ENCODE measurements around the gene DSTYK.

DNA sequence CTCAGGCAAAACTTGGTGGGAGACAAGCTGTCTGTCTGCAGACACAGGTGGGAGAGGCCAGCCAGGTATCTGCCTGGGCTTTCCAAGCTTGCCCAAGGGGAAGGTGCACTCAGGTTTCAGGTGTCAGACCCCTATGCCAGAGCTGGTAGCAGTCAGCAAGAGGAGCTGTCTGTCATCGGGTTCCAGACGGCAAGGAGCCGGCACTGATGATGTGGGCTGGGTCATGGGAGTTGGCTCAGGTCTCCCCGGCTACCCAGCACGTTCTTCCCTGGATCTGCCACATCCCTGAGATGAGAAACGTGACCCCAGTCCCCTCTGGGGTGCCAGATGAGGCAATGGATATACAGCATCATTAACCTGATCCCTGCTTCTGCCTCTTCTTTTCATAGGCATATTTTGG is 39.2 kb upstream of the DSTYK start:
- TF ChIP-seq, protein P1, sequence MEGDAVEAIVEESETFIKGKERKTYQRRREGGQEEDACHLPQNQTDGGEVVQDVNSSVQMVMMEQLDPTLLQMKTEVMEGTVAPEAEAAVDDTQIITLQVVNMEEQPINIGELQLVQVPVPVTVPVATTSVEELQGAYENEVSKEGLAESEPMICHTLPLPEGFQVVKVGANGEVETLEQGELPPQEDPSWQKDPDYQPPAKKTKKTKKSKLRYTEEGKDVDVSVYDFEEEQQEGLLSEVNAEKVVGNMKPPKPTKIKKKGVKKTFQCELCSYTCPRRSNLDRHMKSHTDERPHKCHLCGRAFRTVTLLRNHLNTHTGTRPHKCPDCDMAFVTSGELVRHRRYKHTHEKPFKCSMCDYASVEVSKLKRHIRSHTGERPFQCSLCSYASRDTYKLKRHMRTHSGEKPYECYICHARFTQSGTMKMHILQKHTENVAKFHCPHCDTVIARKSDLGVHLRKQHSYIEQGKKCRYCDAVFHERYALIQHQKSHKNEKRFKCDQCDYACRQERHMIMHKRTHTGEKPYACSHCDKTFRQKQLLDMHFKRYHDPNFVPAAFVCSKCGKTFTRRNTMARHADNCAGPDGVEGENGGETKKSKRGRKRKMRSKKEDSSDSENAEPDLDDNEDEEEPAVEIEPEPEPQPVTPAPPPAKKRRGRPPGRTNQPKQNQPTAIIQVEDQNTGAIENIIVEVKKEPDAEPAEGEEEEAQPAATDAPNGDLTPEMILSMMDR (conservative IDR thresholded peaks at IDR 0.05; ENCODE audit: low read depth, low read length): no peak
- no peak for TF ChIP-seq EZH2 (IDR thresholded peaks at IDR 0.05; ENCODE audit: low read length, unreplicated experiment)

All from PC-3 (cell line).